Uterus (tissue), 2 donors: Measurements from ENCODE around the gene PDK3.

Experiments used
- CTCF ChIP-seq, 4 experiments: fragments of 200-600 bp in 2 of 4; fragments of 450-650 bp in 2 of 4; sonication (generic) in 2 of 4; IDR thresholded peaks; one replicate each; pipeline ENCODE4 v1.5.1; 2016 to 2019; ENCODE audit warnings: antibody characterized with exemption in 4 of 4, mild to moderate bottlenecking in 2 of 4, moderate library complexity in 1 of 4
- POLR2A ChIP-seq, 2 donors: fragments of 450-650 bp; IDR thresholded peaks; one replicate each; pipeline ENCODE4 v1.6.1; 2016; ENCODE audit warnings: antibody characterized with exemption in 2 of 2, mild to moderate bottlenecking in 1 of 2, moderate library complexity in 1 of 2

DNA sequence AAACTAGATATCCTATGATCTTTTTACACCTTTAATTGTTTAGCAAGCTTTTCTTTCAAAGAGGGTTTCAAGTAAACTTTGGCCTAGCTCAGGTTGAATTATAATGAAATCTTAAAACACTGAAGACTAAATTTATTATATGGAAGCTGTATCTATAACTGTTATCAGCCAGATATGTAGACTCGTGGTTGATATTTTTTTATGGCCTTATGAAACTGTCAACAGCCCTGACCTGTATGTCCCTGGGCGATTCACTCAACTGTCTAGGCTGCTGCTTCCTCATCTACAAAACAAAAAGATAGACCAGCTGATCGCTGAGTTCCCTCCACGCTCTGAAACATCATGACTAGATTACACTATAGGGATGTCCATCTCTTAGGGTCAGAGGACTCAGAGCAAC lies 21.2 kb upstream of the PDK3 start:
- TF ChIP-seq POLR2A (IDR thresholded peaks at IDR 0.05) (no peak), CTCF (IDR thresholded peaks at IDR 0.05) (no peak)
